Hematopoietic multipotent progenitor cell treated with erythropoietin and hydrocortisone succinate and interleukin-3 and kit ligand, for 8 days (in vitro differentiated cells): ENCODE results near the gene PEX3.

ENCODE experiments used
- DNase-seq: peaks from one replicate; pipeline ENCODE4 v3.0.0-alpha.2; 2015

The PEX3 gene

DNA sequence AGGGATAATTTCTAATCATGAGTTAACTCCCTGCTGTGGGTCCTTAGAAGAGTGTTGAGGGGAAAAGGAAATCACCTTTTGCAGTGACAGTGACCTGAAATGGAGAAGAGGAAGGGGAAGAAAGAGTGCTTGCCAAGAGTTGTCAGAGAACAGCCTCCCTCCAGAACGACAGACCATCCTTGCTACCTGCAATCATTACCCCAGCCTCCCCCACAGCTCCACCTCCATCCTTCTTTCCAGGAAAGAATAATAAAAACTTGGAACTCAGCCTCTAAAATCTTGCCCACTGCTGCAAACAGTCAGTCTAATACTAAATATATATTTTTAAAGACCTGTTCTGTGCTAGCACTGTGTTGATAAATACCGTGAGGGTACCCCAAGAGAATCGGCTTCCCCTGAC is 89.6 kb downstream of the PEX3 start:
- no peak for DNase-seq
